Inflammatory macrophage treated with lipopolysaccharide for 4 hours (primary cell): ENCODE results near the gene IFNK.
A peak's percentile ranks its signal among the peaks of the same experiment; 100 is the strongest.

ENCODE experiments used
- DNase-seq: peaks from one replicate; pipeline ENCODE4 v3.0.0-alpha.2; 2020

IFNK gene

GRCh38 chr9:27514551-27514950 is 9.5 kb upstream of the IFNK start:
- peak; percentile 41 for DNase-seq

- DNase-seq = no peak
Measured at GRCh38 chr9:27518006-27518405, 6.1 kb upstream of the IFNK start.

- no peak for DNase-seq
Measured at GRCh38 chr9:27518809-27519208, 5.3 kb upstream of the IFNK start.

- no peak for DNase-seq
Measured at GRCh38 chr9:27519466-27520465, 4.3 kb upstream of the IFNK start.

- no peak for DNase-seq
Measured at GRCh38 chr9:27520986-27521385, 3.1 kb upstream of the IFNK start.

GRCh38 chr9:27523141-27523540 is 949 bp upstream of the IFNK start:
- DNase-seq = no peak

GRCh38 chr9:27527702-27528075 is 3.6 kb downstream of the IFNK start:
- DNase-seq = peak; percentile 32

GRCh38 chr9:27528076-27528885 is 4.2 kb downstream of the IFNK start:
- DNase-seq = peak; percentile 86

- peak; percentile 90 for DNase-seq
Measured at GRCh38 chr9:27528886-27529315, 4.8 kb downstream of the IFNK start.

GRCh38 chr9:27529316-27530278 is 5.5 kb downstream of the IFNK start, which contains the start of gene MOB3B:
Gene MOB3B (minus strand): TSS chr9:27529814. CDS start chr9:27455550, 74,264 bp downstream.
- peak; percentile 80 for DNase-seq

- peak; percentile 60 for DNase-seq
Measured at GRCh38 chr9:27530915-27531755, 7.0 kb downstream of the IFNK start.

- DNase-seq = peak; percentile 85
Measured at GRCh38 chr9:27532046-27532445, 8.0 kb downstream of the IFNK start.

- peak; percentile 55 for DNase-seq
Measured at GRCh38 chr9:27533311-27533710, 9.2 kb downstream of the IFNK start.

GRCh38 chr9:27534131-27534530 is 10.0 kb downstream of the IFNK start:
- DNase-seq = no peak

GRCh38 chr9:27534658-27535209 is 10.6 kb downstream of the IFNK start:
- no peak for DNase-seq

GRCh38 chr9:27535701-27536118 is 11.6 kb downstream of the IFNK start:
- DNase-seq = no peak

- DNase-seq = no peak
Measured at GRCh38 chr9:27536168-27536567, 12.1 kb downstream of the IFNK start.

GRCh38 chr9:27537027-27537435 is 12.9 kb downstream of the IFNK start:
- no peak for DNase-seq

GRCh38 chr9:27537756-27538155 is 13.7 kb downstream of the IFNK start:
- DNase-seq = no peak

GRCh38 chr9:27538647-27539046 is 14.6 kb downstream of the IFNK start:
- no peak for DNase-seq
